ENCODE results near the gene METTL9.

The METTL9 gene

GRCh38 chr16:21645261-21645721, 45.9 kb downstream of the METTL9 start:
- peak overlapping the region; percentile 47 for H3K9ac ChIP-seq (ENCODE audit: low read length)
- peak overlapping the region; percentile 96 for H3K27ac ChIP-seq (ENCODE audit: low read depth, low read length)

GRCh38 chr16:21646091-21646490, 46.7 kb downstream of the METTL9 start:
- Histone ChIP-seq H3K4me3 (ENCODE audit: insufficient read depth, low read length, poor library complexity, severe bottlenecking) (peak overlapping the region; percentile 25), H3K4me2 (ENCODE audit: low read depth, low read length, poor library complexity, severe bottlenecking) (peak overlapping the region; percentile 76), H3K36me3 (ENCODE audit: low read length) (no peaks in the 10 kb centered on the region), H3K9ac (ENCODE audit: low read length) (peak overlapping the region; percentile 47), H3K27me3 (ENCODE audit: low read length) (no peaks in the 10 kb centered on the region), H3K9me2 (replicated peaks; ENCODE audit: insufficient read depth, low read length) (no peaks in the 10 kb centered on the region), H4K20me1 (ENCODE audit: low read depth, low read length) (no peaks in the 10 kb centered on the region), H3F3A (ENCODE audit: insufficient read depth) (peaks cover 54% of the 10 kb centered on the region), H3K9me3 (ENCODE audit: insufficient read depth, low read length) (no peaks in the 10 kb centered on the region), H2AFZ (ENCODE audit: low read depth, low read length, severe bottlenecking) (no peak overlapping the region), H3K27ac (ENCODE audit: low read depth, low read length) (peak overlapping the region; percentile 96), H3K79me2 (ENCODE audit: insufficient read depth, low read length) (no peaks in the 10 kb centered on the region)
- TF ChIP-seq CTCF (IDR thresholded peaks at IDR 0.05; ENCODE audit: insufficient read depth, low read length, poor library complexity, severe bottlenecking), result no peak
- no peak for TF ChIP-seq EZH2phosphoT487 (conservative IDR thresholded peaks at IDR 0.05; ENCODE audit: low read length)

More at GRCh38 chr16:21645261-21645721, 45.9 kb downstream of the METTL9 start:
- Histone ChIP-seq H3K36me3 (ENCODE audit: low read length) (no peaks in the 10 kb centered on the region), H4K20me1 (ENCODE audit: low read depth, low read length) (no peaks in the 10 kb centered on the region), H3K4me3 (ENCODE audit: insufficient read depth, low read length, poor library complexity, severe bottlenecking) (peak overlapping the region; percentile 43), H3K79me2 (ENCODE audit: insufficient read depth, low read length) (no peaks in the 10 kb centered on the region), H3K27me3 (ENCODE audit: low read length) (no peaks in the 10 kb centered on the region), H3K9me3 (ENCODE audit: insufficient read depth, low read length) (no peaks in the 10 kb centered on the region), H3F3A (ENCODE audit: insufficient read depth) (peaks cover 54% of the 10 kb centered on the region), H3K9me2 (replicated peaks; ENCODE audit: insufficient read depth, low read length) (no peaks in the 10 kb centered on the region), H2AFZ (ENCODE audit: low read depth, low read length, severe bottlenecking) (no peak overlapping the region), H3K4me2 (ENCODE audit: low read depth, low read length, poor library complexity, severe bottlenecking) (peak overlapping the region; percentile 76)
- no peak for TF ChIP-seq EZH2phosphoT487 (conservative IDR thresholded peaks at IDR 0.05; ENCODE audit: low read length)
- TF ChIP-seq CTCF (IDR thresholded peaks at IDR 0.05; ENCODE audit: insufficient read depth, low read length, poor library complexity, severe bottlenecking), result no peak

- no peaks in the 10 kb centered on the region for H3K79me2 ChIP-seq (ENCODE audit: insufficient read depth, low read length)
These were observed 47.6 kb downstream of the METTL9 start for GRCh38 chr16:21646721-21647561.

More at GRCh38 chr16:21646721-21647561, 47.6 kb downstream of the METTL9 start:
- no peaks in the 10 kb centered on the region for H3K36me3 ChIP-seq (ENCODE audit: low read length)
- H3K9me3 ChIP-seq (ENCODE audit: insufficient read depth, low read length), result no peaks in the 10 kb centered on the region
- H3K4me3 ChIP-seq (ENCODE audit: insufficient read depth, low read length, poor library complexity, severe bottlenecking), result peak overlapping the region; percentile 25
- H3K9me2 ChIP-seq (replicated peaks; ENCODE audit: insufficient read depth, low read length), result no peaks in the 10 kb centered on the region
- H3K4me2 ChIP-seq (ENCODE audit: low read depth, low read length, poor library complexity, severe bottlenecking), result peak overlapping the region; percentile 76
- no peaks in the 10 kb centered on the region for H3K27me3 ChIP-seq (ENCODE audit: low read length)
- no peak for TF ChIP-seq EZH2phosphoT487 (conservative IDR thresholded peaks at IDR 0.05; ENCODE audit: low read length)
- TF ChIP-seq CTCF (IDR thresholded peaks at IDR 0.05; ENCODE audit: insufficient read depth, low read length, poor library complexity, severe bottlenecking), result no peak
- H3F3A ChIP-seq (ENCODE audit: insufficient read depth), result peaks cover 54% of the 10 kb centered on the region
- H3K27ac ChIP-seq (ENCODE audit: low read depth, low read length), result peak overlapping the region; percentile 96
- H4K20me1 ChIP-seq (ENCODE audit: low read depth, low read length), result no peaks in the 10 kb centered on the region
- no peak overlapping the region for H2AFZ ChIP-seq (ENCODE audit: low read depth, low read length, severe bottlenecking)
- H3K9ac ChIP-seq (ENCODE audit: low read length), result peak overlapping the region; percentile 47
